ENCODE data around the gene TSPAN14. TPM values are rescaled to one million over a fixed set of nuclear protein-coding genes. Genes with fewer than 3 reads are reported as not detected.

Gene TSPAN14
- total RNA-seq, 1 experiment from 2014 or later, result 17.3 TPM

DNA sequence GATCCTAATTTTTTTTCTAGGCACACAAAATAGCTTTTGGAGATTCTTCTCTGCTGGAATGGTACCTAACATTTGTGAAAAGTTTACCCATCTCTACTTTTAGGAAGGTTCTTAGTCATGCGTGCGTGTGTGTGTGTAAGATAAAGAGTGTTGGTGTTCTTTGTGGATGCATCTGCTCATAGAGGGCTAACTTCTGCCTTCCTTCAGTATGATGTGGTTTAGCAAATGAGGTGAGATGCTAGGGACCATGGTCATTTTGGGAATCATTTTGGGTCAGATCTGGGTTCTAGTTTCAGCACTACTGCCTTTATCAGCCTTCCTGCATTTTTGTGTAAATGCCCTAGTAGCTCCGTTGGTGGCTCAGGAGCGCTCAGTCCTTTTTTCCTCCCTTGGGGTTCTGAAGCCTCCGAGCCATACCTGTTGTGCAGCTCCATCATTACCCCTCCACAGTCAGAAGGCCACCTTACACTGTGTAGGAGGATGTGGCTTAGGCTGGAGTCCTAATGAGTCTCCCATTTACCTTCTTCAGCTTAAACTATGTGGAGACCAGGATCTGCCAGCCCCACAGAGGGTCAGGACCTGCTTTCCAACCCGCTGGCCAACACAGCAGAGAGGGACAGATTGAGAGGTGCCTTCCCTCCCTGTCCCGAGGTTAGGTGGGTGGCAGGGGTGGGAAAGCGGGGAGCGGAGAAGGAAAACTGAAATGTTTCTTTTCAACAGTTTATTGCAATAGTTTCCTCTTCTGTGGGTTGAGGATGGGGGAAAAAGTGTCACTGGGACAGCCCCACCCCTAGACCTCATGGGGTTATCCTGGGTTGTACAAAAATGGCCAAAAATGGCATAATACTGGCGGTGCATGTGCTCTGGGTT, 31.2 kb downstream of the TSPAN14 start:
- DNase-seq (ENCODE audit: extremely low read depth, low read depth), result no peak

DNA sequence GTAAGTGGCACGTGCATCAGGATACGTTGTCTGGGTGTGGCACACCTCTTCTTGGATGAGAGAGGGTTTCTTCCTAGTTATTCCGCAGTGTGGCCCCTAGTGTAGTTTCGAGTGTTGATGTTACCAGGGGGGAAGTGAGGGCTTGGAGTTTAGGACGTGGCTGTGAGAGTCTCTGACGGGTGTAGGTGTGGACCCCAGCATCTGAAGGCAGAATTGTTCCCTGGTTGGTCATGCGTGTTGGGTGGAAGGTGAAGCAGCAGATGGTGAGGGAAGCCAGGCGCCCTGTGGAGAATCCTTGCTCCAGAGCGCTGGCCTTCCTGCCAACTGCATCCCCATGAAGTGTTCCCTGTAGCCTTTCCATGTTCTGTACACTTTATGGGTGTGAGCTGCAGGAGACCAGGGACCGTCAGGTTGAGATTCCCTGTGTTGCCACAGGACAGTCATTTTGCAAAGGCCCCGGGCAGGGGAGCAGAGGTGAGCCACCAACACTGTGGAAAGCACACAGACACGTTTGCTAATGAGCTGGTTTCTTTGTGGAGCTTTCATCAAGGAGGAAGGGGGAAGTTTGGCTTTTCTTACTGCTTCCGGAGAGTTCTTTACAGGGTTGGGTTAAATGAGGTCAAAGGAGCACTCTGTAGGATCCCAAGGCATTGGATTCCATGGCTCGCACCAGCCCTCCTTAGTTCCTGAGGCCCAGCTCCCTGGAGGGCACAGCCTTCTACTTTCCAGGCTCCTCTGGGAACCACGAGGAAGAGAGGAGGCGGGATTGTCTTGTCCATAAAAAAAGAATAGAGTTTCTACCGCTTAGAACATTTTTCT, 32.0 kb downstream of the TSPAN14 start:
- DNase-seq (ENCODE audit: extremely low read depth, low read depth), result no peak

GRCh38 chr10:80486785-80487420, 32.8 kb downstream of the TSPAN14 start:
- no peak for DNase-seq (ENCODE audit: extremely low read depth, low read depth)

GRCh38 chr10:80487421-80487785, 33.3 kb downstream of the TSPAN14 start:
- no peak for DNase-seq (ENCODE audit: extremely low read depth, low read depth)

GRCh38 chr10:80487791-80488538, 33.9 kb downstream of the TSPAN14 start:
- no peak for DNase-seq (ENCODE audit: extremely low read depth, low read depth)

DNA sequence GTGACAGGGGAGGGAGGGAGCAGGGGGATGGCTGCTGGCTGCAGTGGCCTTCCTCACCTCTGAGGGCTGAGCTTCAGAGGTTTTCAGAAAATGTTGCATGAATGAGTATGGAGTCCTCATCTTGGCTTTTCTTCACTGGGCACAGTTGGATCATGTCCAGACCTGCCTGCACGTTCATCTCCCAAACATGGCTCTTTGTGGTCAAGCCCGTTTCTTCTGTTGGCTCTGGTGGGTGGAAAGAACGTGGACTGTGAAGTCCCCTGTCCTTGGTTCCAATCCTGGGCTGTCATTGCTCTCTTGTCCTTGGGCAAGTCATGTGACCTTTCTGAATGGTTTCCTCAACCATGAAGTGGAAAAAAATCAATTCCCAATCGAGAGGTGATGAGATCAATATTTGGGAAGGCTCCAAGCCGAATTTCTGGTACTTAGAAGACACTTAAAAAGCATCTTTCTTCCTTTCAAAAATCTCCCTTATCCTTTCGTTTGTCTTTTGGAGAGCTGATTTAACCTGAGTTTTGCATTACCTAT, 34.5 kb downstream of the TSPAN14 start:
- DNase-seq (ENCODE audit: extremely low read depth, low read depth), result no peak

DNA sequence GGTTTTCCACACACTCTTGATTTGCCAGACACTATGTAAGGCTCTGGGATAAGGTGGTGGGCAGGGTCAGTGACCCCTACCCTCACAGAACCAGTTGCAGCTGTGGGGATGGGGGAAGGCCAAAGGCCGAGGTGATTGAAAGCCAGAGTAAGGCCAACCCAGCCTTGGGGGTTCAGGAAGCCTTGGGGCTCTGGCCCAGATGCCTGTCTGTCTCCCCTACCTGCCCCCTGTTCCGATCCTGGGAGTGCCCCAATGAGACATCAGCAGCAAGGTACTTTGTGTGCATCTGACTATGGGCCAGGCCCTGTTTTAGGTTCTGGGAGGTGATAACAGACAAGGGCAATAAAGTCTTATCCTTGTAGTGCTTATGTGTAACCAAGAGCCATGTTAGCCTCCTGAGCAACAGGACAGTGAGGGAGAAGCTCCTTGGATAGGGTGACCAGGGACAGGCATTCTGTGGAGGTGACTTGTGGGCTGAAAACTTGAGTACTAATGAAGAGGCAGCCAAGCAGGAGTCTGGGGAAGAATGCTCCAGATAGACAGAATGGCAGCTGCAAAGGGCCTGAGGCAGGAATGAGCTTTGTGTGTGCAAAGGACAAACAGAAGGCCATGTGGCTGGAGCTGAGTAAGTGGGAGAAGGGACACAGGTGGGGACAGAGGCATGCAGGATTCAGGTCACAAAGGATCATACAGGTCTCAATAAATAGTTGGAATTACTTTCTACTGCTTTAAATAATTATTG, 35.4 kb downstream of the TSPAN14 start:
- no peak for DNase-seq (ENCODE audit: extremely low read depth, low read depth)

- DNase-seq (ENCODE audit: extremely low read depth, low read depth), result no peak
Observed at GRCh38 chr10:80491251-80492102, 37.4 kb downstream of the TSPAN14 start.

- DNase-seq (ENCODE audit: extremely low read depth, low read depth), result no peak
Observed at GRCh38 chr10:80492848-80493521, 38.9 kb downstream of the TSPAN14 start.

GRCh38 chr10:80493522-80494051, 39.5 kb downstream of the TSPAN14 start:
- DNase-seq (ENCODE audit: extremely low read depth, low read depth), result no peak

DNA sequence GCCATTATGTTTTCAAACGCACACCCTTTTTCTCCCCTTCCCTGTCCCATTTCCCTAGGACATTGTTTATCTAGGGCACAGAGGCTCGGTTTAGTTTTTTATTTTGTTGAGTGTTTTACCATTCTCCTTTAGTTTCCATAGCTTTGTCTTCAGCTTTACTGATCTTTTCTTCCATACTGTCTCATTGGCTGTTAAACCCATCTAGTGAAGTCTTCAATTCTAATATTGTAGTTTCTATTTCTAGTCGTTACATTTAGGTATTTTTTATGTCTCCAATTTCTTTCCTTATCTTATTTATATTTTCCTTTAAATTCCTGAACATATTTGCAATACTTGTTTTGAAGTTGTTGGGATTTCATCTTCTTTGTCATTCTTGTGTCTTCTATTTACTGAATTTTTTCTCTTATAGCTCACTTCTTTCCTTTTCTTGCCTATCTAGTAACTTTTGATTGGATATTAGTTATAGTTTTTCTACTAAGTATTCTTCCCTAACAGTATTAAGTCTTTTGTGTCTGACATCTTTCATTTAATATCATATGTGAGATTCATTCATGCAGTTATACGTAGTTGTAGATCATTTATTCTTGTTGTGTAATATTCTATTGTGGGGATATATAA, 42.6 kb downstream of the TSPAN14 start:
- no peak for DNase-seq (ENCODE audit: extremely low read depth, low read depth)

- no peak for DNase-seq (ENCODE audit: extremely low read depth, low read depth)
Observed at GRCh38 chr10:80497187-80498077, 43.3 kb downstream of the TSPAN14 start.

- DNase-seq (ENCODE audit: extremely low read depth, low read depth), result no peak
Observed at GRCh38 chr10:80498078-80498832, 44.1 kb downstream of the TSPAN14 start.

DNA sequence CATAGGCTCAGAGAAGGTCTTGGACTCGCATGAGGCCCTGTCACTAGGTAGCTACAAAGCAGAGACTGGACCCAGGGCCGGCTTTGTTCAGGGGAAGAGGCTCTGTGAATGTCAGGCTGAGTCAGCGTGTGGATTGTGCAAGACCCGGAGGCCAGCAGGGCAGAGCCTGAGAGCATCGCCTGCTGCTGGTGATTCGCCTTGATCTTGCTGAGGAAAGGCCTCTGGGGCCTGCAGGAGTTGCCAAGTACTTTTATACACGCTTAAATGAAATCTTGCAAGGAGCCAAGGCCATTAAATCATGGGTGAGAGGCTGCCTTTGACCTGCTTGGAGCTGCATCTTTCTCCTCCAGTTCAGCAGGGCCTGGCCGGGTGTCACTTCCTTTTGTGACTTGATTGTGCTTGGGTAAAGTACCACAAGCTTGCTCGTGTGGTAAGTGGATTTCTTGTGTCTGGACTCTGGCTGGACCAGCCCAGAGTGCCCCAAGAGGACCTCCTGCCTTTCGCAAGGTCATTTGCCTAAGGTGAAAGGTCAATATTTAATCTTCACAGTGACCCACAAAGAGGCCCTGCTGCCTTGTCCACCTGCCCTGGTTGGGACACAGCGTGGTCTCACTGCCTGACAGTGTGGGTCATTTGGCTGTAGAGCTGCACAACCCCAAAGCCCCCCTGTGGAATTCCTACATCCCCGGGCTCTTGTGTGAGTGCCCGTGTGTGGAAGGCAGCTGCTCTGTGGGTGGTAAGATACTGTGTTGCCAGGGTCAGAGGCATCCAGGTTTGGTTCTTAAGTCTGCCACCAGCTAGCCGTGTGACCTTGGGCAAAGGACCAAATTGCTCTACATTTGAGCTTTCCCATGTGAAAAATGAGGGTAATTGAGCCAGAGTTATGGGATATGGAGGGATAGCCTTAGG, 45.0 kb downstream of the TSPAN14 start:
- peak; percentile 89 for DNase-seq (ENCODE audit: extremely low read depth, low read depth)
